Pancreas (tissue), 10 donors: Measurements from ENCODE around the gene TCERG1L. TPM values are rescaled to one million over a fixed set of nuclear protein-coding genes. Genes with fewer than 3 reads are reported as not detected.

Experiments used
- ATAC-seq, 4 donors: fragments of 200-7000 bp; cut with Tn5 transposase; one replicate each; pipeline versions ENCODE4 v1.8.0 to v1.9.1; 2020; ENCODE audit warnings: mild to moderate bottlenecking in 4 of 4, moderate library complexity in 4 of 4
- DNase-seq, 6 donors: peaks; one replicate each; pipeline ENCODE4 v3.0.0-alpha.2; 2020
- FAIRE-seq: peaks from 2 replicates; lab custom pipeline; 2012; peaks lifted over from hg19 to GRCh38; lab: Jason Lieb, UNC
- H3K27ac ChIP-seq, 4 donors: fragments of 200-600 bp; sonication (generic); 1 replicate in 3 of 4; 2 replicates in 1 of 4; pipeline versions ENCODE4 v1.5.0 to v1.8.0; 2020
- H3K27me3 ChIP-seq, 4 donors: fragments of 200-600 bp; one replicate each; pipeline ENCODE4 v1.8.0; 2021
- H3K36me3 ChIP-seq, 3 donors: fragments of 200-600 bp; sonication (generic) in 1 of 3; one replicate each; pipeline versions ENCODE4 v1.5.0 to v1.8.0; 2020 to 2021
- H3K4me1 ChIP-seq, 3 donors: fragments of 200-600 bp; one replicate each; pipeline ENCODE4 v1.8.0; 2021
- H3K4me3 ChIP-seq, 4 donors: fragments of 200-600 bp; sonication (generic) in 2 of 4; one replicate each; pipeline versions ENCODE4 v1.5.0 to v1.8.0; 2020 to 2021
- H3K9me3 ChIP-seq, 4 donors: fragments of 200-600 bp; one replicate each; pipeline ENCODE4 v1.8.0; 2021
- WGBS, 2 donors: extraction: QIAGEN DNeasy Blood & Tissue Kit; methylation state at CpG; one replicate each; pipeline ENCODE4 v1.1.7; 2013; 5-methylcytosine and 5-hydroxymethylcytosine counted together
- intact Hi-C, 3 donors: fragments of 100-400 bp; cut with DNase I; formaldehyde crosslinking; loops; one replicate each; pipeline versions ENCODE4 v1.11.1 to v1.14.2; 2022
- polyA plus RNA-seq, 2 donors: library from polyadenylated mRNA; stranded (reverse); fragments of 200-250 nt; gene quantifications; one replicate each; pipeline ENCODE4 v1.2.3, GENCODE V29; 2013
- total RNA-seq, 6 donors: library from RNA; stranded (reverse); fragmentation: NEBNext Ultra II Directional in 4 of 6; extraction: Animal tissue kit (Norgen Biotek cat#: 25700) in 4 of 6; gene quantifications; one replicate each; pipeline versions ENCODE4 v1.2.1 to v1.2.4, GENCODE V29; 2021 to 2023
- TF ChIP-seq, protein P1 (sequence below), 4 donors: fragments of 200-600 bp; sonication (generic) in 3 of 4; IDR thresholded peaks; one replicate each; pipeline versions ENCODE4 v1.5.0 to v1.8.0; 2021; ENCODE audit warnings: antibody characterized with exemption in 4 of 4
- donor health status: healthy with polysubstance abuse.
- donor health status: DM: no; HTN: no; CAD: no; lungs with moderate emphysema.
- donor health status: DM: no; HTN: no; CAD: no.
- donor health status: control.
- donor health status: control.
- donor health status: Bipolar disorder and iron deficiency.
- donor health status: DM: yes; HTN: yes; CAD: no.
- donor health status: DM: no; HTN: no; CAD: no.
- donor health status: DM: no; HTN: no; CAD: no.
- donor health status: DM: yes; HTN: yes; CAD: no.

The TCERG1L gene
- total and polyA plus RNA-seq, 8 donors, result 0.09 to 1.9 (median 0.40) TPM

DNA sequence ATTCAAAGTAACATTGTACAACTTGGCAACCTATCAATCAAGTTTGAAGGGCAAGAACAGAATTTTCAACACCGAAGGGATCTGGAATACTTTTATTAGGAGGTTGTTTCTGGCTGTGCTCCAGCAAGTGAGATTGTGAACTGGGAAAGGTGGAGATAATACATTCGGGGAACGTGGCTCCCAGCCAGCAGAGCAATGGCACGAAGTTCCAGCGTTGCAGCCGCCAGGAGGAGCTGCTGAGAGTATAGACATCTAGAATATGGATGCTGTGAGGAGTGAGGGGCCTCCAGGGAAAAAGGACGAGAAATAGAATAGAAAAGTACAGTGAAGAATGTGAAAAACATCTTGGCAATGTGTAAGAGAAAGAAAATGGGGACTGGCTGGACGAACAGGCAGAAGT lies 69.5 kb downstream of the TCERG1L start:
- ATAC-seq (peak in 2 of 4 donors; percentile 63 to 70), FAIRE-seq (no peak), DNase-seq (peak in 5 of 6 donors; percentile 18 to 74 (median 53))
- WGBS, 2 donors, result 8 to 10% methylated on average over 8 of the region's 8 CpGs
- TF ChIP-seq, protein P1, sequence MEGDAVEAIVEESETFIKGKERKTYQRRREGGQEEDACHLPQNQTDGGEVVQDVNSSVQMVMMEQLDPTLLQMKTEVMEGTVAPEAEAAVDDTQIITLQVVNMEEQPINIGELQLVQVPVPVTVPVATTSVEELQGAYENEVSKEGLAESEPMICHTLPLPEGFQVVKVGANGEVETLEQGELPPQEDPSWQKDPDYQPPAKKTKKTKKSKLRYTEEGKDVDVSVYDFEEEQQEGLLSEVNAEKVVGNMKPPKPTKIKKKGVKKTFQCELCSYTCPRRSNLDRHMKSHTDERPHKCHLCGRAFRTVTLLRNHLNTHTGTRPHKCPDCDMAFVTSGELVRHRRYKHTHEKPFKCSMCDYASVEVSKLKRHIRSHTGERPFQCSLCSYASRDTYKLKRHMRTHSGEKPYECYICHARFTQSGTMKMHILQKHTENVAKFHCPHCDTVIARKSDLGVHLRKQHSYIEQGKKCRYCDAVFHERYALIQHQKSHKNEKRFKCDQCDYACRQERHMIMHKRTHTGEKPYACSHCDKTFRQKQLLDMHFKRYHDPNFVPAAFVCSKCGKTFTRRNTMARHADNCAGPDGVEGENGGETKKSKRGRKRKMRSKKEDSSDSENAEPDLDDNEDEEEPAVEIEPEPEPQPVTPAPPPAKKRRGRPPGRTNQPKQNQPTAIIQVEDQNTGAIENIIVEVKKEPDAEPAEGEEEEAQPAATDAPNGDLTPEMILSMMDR (IDR thresholded peaks at IDR 0.05), result peak in 2 of 4 donors; percentile 24 to 27
- Histone ChIP-seq H3K27ac (no peak overlapping the region), H3K27me3 (peaks cover 0 to 4% (median 0%) of the 10 kb centered on the region in 4 donors), H3K9me3 (no peaks in the 10 kb centered on the region), H3K36me3 (no peaks in the 10 kb centered on the region), H3K4me1 (no peaks in the 10 kb centered on the region), H3K4me3 (no peak overlapping the region)
- intact Hi-C loops, result no loop called here

DNA sequence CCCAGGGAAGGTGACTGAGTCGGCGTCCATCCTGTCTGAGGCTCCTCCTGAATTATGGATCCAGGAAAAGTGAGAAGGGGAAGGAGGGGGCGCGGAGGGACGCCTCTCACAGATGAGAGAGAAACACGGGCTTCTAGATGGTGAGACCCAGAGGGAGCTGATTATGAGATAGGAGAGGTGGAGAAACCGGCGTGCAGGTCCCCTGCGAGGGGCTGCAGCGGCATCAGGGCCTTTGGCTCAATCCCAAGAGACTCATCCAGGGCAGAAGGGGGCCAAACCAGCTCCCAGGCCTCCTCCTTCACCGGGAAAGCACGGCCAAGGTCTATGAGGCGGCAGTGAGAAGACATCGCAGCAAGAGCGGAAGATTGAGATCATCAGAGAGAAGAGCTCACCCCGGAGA lies 70.8 kb downstream of the TCERG1L start:
- H3K27me3 ChIP-seq, result peaks cover 0 to 3% (median 0%) of the 10 kb centered on the region in 4 donors
- TF ChIP-seq, protein P1 (IDR thresholded peaks at IDR 0.05), result no peak
- intact Hi-C loops, result no loop called here
- no peak for DNase-seq
- no peak for ATAC-seq
- no peak overlapping the region for H3K27ac ChIP-seq
- no peaks in the 10 kb centered on the region for H3K36me3 ChIP-seq
- whole genome bisulfite sequencing, 2 donors, result 65 to 79% methylated on average over 16 of the region's 16 CpGs
- H3K4me1 ChIP-seq, result no peaks in the 10 kb centered on the region
- no peaks in the 10 kb centered on the region for H3K9me3 ChIP-seq
- FAIRE-seq, result no peak
- H3K4me3 ChIP-seq, result no peak overlapping the region

DNA sequence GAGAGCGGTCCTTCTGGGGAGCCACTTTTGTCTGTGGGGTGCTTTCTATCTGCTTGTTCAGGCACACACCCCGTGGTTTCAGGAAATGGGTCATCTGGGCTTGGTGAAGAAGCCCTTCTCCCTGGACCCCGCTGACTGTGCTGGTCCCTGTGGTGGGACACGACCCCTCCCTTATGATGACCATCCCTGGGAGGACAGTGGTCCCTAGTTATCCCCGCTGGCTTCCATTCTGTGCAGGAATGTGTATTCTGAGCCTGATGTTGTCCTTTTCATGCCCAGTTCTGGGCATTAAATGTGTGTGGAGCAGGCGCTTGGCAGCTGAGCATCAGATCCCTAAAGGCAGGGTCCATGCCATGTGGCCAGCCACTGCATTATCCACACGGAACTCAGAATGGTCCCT lies 71.6 kb downstream of the TCERG1L start:
- Histone ChIP-seq H3K27ac (no peak overlapping the region), H3K9me3 (no peaks in the 10 kb centered on the region), H3K27me3 (no peaks in the 10 kb centered on the region), H3K4me3 (no peak overlapping the region), H3K36me3 (no peaks in the 10 kb centered on the region), H3K4me1 (no peaks in the 10 kb centered on the region)
- TF ChIP-seq, protein P1 (IDR thresholded peaks at IDR 0.05), result no peak
- WGBS, 2 donors, result 57 to 63% methylated on average over 7 of the region's 7 CpGs
- intact Hi-C loops, result no loop called here
- ATAC-seq, result no peak
- FAIRE-seq, result no peak
- DNase-seq, result no peak

DNA sequence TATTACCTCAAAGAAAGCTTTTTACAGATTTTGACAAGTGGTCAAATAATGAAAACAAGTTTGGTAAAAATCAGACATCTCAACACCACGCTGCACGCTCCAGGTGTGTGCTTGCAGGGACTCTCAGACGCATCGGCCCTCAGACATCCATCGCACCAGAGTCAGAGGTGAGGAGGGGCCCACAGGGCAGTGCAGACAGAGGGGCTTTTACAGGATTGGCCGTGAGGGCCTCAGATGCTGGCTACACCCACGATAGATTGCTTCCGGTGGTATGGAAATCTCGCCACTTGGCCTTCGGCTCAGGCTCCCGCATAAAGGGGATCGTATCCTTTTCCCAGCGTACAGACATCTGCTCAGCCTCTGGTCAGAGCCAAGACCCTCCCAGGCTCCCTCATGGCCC lies 72.1 kb downstream of the TCERG1L start:
- no peaks in the 10 kb centered on the region for H3K36me3 ChIP-seq
- TF ChIP-seq, protein P1 (IDR thresholded peaks at IDR 0.05), result no peak
- H3K4me1 ChIP-seq, result no peaks in the 10 kb centered on the region
- ATAC-seq, result no peak
- WGBS, 2 donors, result 54 to 57% methylated on average over 13 of the region's 13 CpGs
- H3K27ac ChIP-seq, result no peak overlapping the region
- intact Hi-C loops, result no loop called here
- no peaks in the 10 kb centered on the region for H3K27me3 ChIP-seq
- no peak for FAIRE-seq
- no peaks in the 10 kb centered on the region for H3K9me3 ChIP-seq
- no peak for DNase-seq
- H3K4me3 ChIP-seq, result no peak overlapping the region

DNA sequence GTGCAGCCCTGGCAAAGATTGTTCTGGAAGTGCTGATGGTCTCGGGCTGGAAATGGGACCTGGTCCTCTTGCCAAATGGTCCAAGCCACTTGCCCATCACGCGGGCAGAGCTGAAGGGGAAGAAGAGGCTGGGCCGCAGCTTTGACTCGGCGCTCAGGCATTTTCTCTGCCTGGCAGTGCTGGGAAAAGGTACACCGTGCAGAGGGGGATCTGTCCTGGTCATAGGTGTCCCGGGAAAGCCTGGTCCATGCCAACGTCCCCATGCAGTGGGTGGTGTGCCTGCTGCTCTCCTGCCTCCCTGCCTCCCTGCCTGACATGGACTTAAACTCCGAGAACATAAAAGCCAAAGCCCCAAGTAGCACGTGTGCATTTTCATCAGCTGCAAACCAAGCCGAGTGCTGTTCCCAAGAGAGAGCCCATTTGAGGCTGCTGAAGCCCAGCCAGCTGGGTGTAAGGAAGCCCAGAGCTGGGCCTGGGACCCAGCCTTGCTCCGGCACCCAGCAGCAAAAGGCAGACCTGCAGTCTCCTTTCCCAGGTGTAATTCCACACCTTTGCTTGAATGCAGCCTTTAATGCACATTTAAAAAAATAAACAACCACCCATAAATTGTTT lies 72.7 kb downstream of the TCERG1L start:
- H3K27ac ChIP-seq, result no peak overlapping the region
- intact Hi-C loops, result no loop called here
- no peaks in the 10 kb centered on the region for H3K27me3 ChIP-seq
- H3K9me3 ChIP-seq, result no peaks in the 10 kb centered on the region
- H3K4me1 ChIP-seq, result no peaks in the 10 kb centered on the region
- H3K36me3 ChIP-seq, result no peaks in the 10 kb centered on the region
- TF ChIP-seq, protein P1 (IDR thresholded peaks at IDR 0.05), result no peak
- 59 to 71% methylated on average over 13 of the region's 13 CpGs for WGBS, 2 donors
- no peak for ATAC-seq
- no peak overlapping the region for H3K4me3 ChIP-seq
- no peak for FAIRE-seq
- DNase-seq, result no peak
